ENCODE results near the gene DPYD. TPM values are rescaled to one million over a fixed set of nuclear protein-coding genes. Genes with fewer than 3 reads are reported as not detected.

Gene DPYD
- total RNA-seq, 1 donor from 2014 or later = 124 TPM

DNA sequence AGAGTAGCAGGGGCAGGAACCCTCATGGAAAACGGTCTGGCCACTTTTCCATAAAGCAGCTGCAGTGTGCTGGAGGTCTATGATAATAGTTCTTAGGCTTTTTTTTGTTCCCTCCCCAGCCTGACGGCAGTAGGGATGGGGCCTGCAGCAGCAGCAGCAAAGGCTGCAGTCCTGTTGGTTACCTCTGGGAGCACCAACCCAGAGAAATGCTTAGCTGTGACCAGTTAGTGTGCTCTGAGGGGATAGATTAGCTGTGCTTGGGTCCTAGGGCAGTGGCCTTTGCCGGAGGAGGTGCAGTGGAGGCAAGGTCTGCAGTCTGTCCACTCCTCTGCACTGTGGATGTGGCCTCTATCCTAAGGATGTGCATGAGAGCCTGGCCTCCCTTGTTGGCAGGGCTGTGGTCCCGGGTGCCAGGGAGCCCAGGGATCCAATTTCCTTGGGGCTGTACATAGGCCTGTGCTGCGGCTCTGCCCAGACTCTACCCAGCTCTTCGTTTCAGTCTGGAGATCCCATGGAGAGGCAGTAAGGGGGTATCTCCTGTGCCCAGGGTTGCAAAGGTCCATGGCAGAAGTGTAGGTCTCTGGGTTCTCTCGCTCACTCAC lies 876.6 kb downstream of the DPYD start:
- DNase-seq (ENCODE audit: low spot score) = no peak

GRCh38 chr1:97042551-97042950 lies 878.3 kb downstream of the DPYD start:
- no peak for DNase-seq (ENCODE audit: low spot score)

DNA sequence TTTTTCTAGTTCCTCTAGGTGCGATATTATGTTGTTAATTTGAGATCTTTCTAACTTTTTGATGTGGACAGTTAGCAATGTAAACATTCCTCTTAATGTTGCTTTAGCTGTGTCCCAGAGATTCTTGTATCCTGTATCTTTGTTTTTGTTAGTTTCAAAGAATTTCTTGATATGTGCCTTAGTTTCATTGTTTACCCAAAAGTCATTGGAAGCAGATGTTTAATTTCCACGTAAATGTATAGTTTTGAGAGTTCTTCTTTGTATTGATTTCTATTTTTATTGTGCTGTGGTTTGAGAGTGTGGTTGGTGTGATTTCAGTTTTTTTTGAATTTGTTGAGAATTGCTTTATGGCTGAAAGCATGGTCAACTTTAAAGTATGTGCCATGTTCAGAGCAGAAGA lies 879.8 kb downstream of the DPYD start:
- no peak for DNase-seq (ENCODE audit: low spot score)

DNA sequence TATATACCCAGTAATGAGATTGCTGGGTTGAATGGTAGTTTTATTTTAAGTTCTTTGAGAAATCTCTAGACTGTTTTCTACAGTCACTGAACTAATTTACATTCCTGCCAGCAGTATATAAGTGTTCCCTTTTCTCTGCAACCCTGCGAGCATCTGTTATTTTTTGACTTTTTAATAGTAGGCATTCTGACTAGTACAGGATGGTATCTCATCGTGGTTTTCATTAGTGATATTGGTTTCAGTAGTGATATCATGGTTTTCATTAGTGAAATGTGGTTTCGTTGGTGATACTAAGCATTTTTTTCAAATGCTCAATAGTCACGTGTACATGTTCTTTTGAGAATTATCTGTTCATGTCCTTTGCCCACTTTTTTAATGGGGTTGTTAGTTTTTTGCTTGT lies 882.4 kb downstream of the DPYD start:
- no peak for DNase-seq (ENCODE audit: low spot score)

GRCh38 chr1:97034651-97035050 lies 886.2 kb downstream of the DPYD start:
- no peak for DNase-seq (ENCODE audit: low spot score)

- DNase-seq (ENCODE audit: low spot score) = no peak
Observed at GRCh38 chr1:97033949-97034348, 886.9 kb downstream of the DPYD start.

Data from mucosa of gallbladder (tissue), 1 donor.